B cell (primary cell): ENCODE measurements around the gene SH3TC1. TPM values are rescaled to one million over a fixed set of nuclear protein-coding genes. Genes with fewer than 3 reads are reported as not detected.

Experiments
- ATAC-seq: fragments of 200-7000 bp; cut with Tn5 transposase; one replicate; pipeline ENCODE4 v1.10.0; 2021; ENCODE audit warnings: low read depth, mild to moderate bottlenecking, moderate number of reproducible peaks, moderate library complexity
- CTCF ChIA-PET: fragments of 350-600 bp; sonication (Branson Sonifier 250); formaldehyde crosslinking; loops from one replicate; lab custom pipeline; 2021; ENCODE audit warnings: antibody characterized with exemption, inconsistent platforms; lab: Charles Lee
- POLR2A ChIA-PET: fragments of 350-600 bp; sonication (Branson Sonifier 250); formaldehyde crosslinking; loops from one replicate; lab custom pipeline; 2021; ENCODE audit warnings: antibody characterized with exemption; lab: Charles Lee
- DNase-seq: peaks from one replicate; pipeline ENCODE4 v3.0.0; 2013
- H2AFZ ChIP-seq: 2 replicates; pipeline ENCODE4 v1.6.1; 2012; ENCODE audit warnings: mild to moderate bottlenecking, low read depth, low read length; ENCODE audit not compliant: insufficient read depth, poor library complexity, severe bottlenecking
- H3K27ac ChIP-seq, 2 donors: 1 replicate in 1 of 2; 2 replicates in 1 of 2; pipeline ENCODE4 v1.5.1; 2012 to 2013; ENCODE audit warnings: low read length in 2 of 2, mild to moderate bottlenecking in 2 of 2, moderate library complexity in 1 of 2
- H3K27me3 ChIP-seq, 4 experiments: fragments of 200-600 bp in 1 of 4; sonication (generic) in 1 of 4; replicated peaks in 1 of 4; 1 replicate in 2 of 4; 2 replicates in 2 of 4; pipeline versions ENCODE4 v1.6.1 to v1.7.0; 2013 to 2016; ENCODE audit warnings: low read length in 3 of 4, mild to moderate bottlenecking in 2 of 4, mixed read lengths in 1 of 4, moderate library complexity in 1 of 4; ENCODE audit not compliant: insufficient read depth in 4 of 4, control insufficient read depth in 3 of 4; ENCODE audit errors: control extremely low read depth in 1 of 4
- H3K36me3 ChIP-seq, 2 experiments: replicated peaks in 1 of 2; 1 replicate in 1 of 2; 2 replicates in 1 of 2; pipeline versions ENCODE4 v1.6.1 to v1.7.1; 2013; ENCODE audit warnings: low read length in 1 of 2; ENCODE audit not compliant: insufficient read depth in 2 of 2, control insufficient read depth in 1 of 2; ENCODE audit errors: control extremely low read depth in 1 of 2, extremely low read depth in 1 of 2
- H3K4me1 ChIP-seq, 2 donors: fragments of 200-600 bp in 1 of 2; sonication (generic) in 1 of 2; 1 replicate in 1 of 2; 2 replicates in 1 of 2; pipeline versions ENCODE4 v1.5.1 to v1.6.1; 2013 to 2017; ENCODE audit warnings: low read length in 2 of 2; ENCODE audit not compliant: control insufficient read depth in 2 of 2, insufficient read depth in 2 of 2
- H3K4me2 ChIP-seq: replicated peaks from 2 replicates; pipeline ENCODE3; 2012; ENCODE audit warnings: mild to moderate bottlenecking, low read depth, low read length; ENCODE audit not compliant: poor library complexity, severe bottlenecking
- H3K4me3 ChIP-seq, 5 experiments: fragments of 200-600 bp in 1 of 5; sonication (generic) in 1 of 5; 1 replicate in 3 of 5; 2 replicates in 2 of 5; pipeline versions ENCODE4 v1.5.1 to v1.7.0; 2011 to 2016; ENCODE audit warnings: low read length in 4 of 5, mild to moderate bottlenecking in 4 of 5, low read depth in 2 of 5, control low read depth in 1 of 5, moderate library complexity in 1 of 5; ENCODE audit not compliant: insufficient read depth in 1 of 5; ENCODE audit errors: control extremely low read depth in 1 of 5, extremely low read depth in 1 of 5
- H3K79me2 ChIP-seq: fragments of 200-600 bp; sonication (generic); one replicate; pipeline ENCODE4 v1.6.0; 2016; ENCODE audit warnings: low read length; ENCODE audit not compliant: control insufficient read depth, insufficient read depth
- H3K9ac ChIP-seq: fragments of 200-600 bp; sonication (generic); 2 replicates; pipeline ENCODE4 v1.6.1; 2017; ENCODE audit warnings: mild to moderate bottlenecking, low read length, moderate library complexity
- H3K9me3 ChIP-seq, 3 donors: one replicate each; pipeline versions ENCODE4 v1.6.1 to v1.7.1; 2013; ENCODE audit warnings: low read length in 2 of 3; ENCODE audit not compliant: control insufficient read depth in 2 of 3, insufficient read depth in 1 of 3; ENCODE audit errors: control extremely low read depth in 1 of 3
- H4K20me1 ChIP-seq: 2 replicates; pipeline ENCODE4 v1.6.0; 2012; ENCODE audit warnings: mild to moderate bottlenecking, low read length; ENCODE audit not compliant: insufficient read depth, control insufficient read depth, poor library complexity, severe bottlenecking
- H3K27ac Mint-ChIP-seq: one replicate; pipeline ENCODE4 v1.8.0; 2021; ENCODE audit warnings: mixed read lengths
- H3K27me3 Mint-ChIP-seq: one replicate; pipeline ENCODE4 v1.8.0; 2021; ENCODE audit warnings: mixed read lengths
- H3K4me1 Mint-ChIP-seq: one replicate; pipeline ENCODE4 v1.8.0; 2021; ENCODE audit warnings: mixed read lengths
- H3K4me3 Mint-ChIP-seq: one replicate; pipeline ENCODE4 v1.8.0; 2021; ENCODE audit warnings: mixed read lengths
- H3K9me3 Mint-ChIP-seq: one replicate; pipeline ENCODE4 v1.8.0; 2022; ENCODE audit warnings: mixed read lengths; ENCODE audit not compliant: insufficient read depth
- EZH2 ChIP-seq: IDR thresholded peaks from 2 replicates; pipeline ENCODE4 v1.6.1; 2012; ENCODE audit warnings: borderline replicate concordance, low read depth, mild to moderate bottlenecking, moderate library complexity, low read length; ENCODE audit not compliant: insufficient read depth, poor library complexity, severe bottlenecking
- WGBS: methylation state at CpG from one replicate; pipeline ENCODE4 v1.1.5; 2013; ENCODE audit warnings: missing lambda C conversion rate; ENCODE audit not compliant: insufficient coverage; 5-methylcytosine and 5-hydroxymethylcytosine counted together
- intact Hi-C: fragments of 100-400 bp; cut with micrococcal nuclease; formaldehyde crosslinking; loops from one replicate; pipeline ENCODE4 v1.10.0; 2022
- polyA plus RNA-seq: library from polyadenylated mRNA; depleted of rRNA; stranded (reverse); fragments of >200 nt; gene quantifications from 2 replicates; pipeline ENCODE4 v1.2.3, GENCODE V29; 2012
- total RNA-seq, 2 donors: library from RNA; stranded (reverse); fragments of 120-200 nt in 1 of 2; gene quantifications; 1 replicate in 1 of 2; 2 replicates in 1 of 2; pipeline versions ENCODE4 v1.2.3 to v1.2.4, GENCODE V29; 2013 to 2022
- TF ChIP-seq, protein P1 (sequence below): fragments of 200-600 bp; IDR thresholded peaks from one replicate; pipeline ENCODE4 v1.8.0; 2022; ENCODE audit warnings: antibody characterized with exemption, mild to moderate bottlenecking

The SH3TC1 gene
- total and polyA plus RNA-seq, 2 donors (not counting 1 experiment from before 2014, with no cell fraction given), result 63.8 to 388 TPM

GRCh38 chr4:8158710-8159536 lies 40.2 kb upstream of the SH3TC1 start, which contains the start of gene ABLIM2:
Gene ABLIM2 (minus strand): TSS chr4:8158813. CDS start chr4:8158689, 124 bp downstream.
- Mint-ChIP-seq H3K27ac (peak within 1 kb of the TSS; percentile 87), H3K4me1 (peaks cover 44% of the 10 kb centered on the region), H3K27me3 (peaks cover 12% of the 10 kb centered on the region), H3K9me3 (no peaks in the 10 kb centered on the region), H3K4me3 (peak within 1 kb of the TSS; percentile 94)
- Histone ChIP-seq H3K4me3 (peak within 1 kb of the TSS; percentile 77 to 99 (median 95)), H3K9ac (peak within 1 kb of the TSS; percentile 93), H3K4me1 (peaks cover 44 to 59% of the 10 kb centered on the region in 2 donors), H3K27ac (peak within 1 kb of the TSS; percentile 35 to 41), H2AFZ (peak within 1 kb of the TSS; percentile 93), H3K79me2 (peaks cover 9% of the 10 kb centered on the region), H3K9me3 (peaks cover 0 to 15% (median 0%) of the 10 kb centered on the region in 3 donors), H3K36me3 (no peaks in the 10 kb centered on the region), H3K27me3 (peaks cover 0 to 19% (median 10%) of the 10 kb centered on the region in 4 experiments), H4K20me1 (peaks cover 5% of the 10 kb centered on the region), H3K4me2 (peak within 1 kb of the TSS; percentile 100)
- ChIA-PET POLR2A (interaction anchor here (0.6 to 3.0 kb wide), 9 partner anchors 14 to 70 kb away, joined by 3 to 26 read pairs (median 5); partner anchors contain the start of gene SH3TC1), CTCF (interaction anchor here (1.0 to 3.3 kb wide), 9 partner anchors 8 to 357 kb away, joined by 3 to 18 read pairs (median 4); partner anchors contain the start of gene SH3TC1)
- DNase-seq (peak; percentile 98), ATAC-seq (peak; percentile 91)
- WGBS, result 2% methylated on average over 96 of the region's 96 CpGs
- TF ChIP-seq, protein P1, sequence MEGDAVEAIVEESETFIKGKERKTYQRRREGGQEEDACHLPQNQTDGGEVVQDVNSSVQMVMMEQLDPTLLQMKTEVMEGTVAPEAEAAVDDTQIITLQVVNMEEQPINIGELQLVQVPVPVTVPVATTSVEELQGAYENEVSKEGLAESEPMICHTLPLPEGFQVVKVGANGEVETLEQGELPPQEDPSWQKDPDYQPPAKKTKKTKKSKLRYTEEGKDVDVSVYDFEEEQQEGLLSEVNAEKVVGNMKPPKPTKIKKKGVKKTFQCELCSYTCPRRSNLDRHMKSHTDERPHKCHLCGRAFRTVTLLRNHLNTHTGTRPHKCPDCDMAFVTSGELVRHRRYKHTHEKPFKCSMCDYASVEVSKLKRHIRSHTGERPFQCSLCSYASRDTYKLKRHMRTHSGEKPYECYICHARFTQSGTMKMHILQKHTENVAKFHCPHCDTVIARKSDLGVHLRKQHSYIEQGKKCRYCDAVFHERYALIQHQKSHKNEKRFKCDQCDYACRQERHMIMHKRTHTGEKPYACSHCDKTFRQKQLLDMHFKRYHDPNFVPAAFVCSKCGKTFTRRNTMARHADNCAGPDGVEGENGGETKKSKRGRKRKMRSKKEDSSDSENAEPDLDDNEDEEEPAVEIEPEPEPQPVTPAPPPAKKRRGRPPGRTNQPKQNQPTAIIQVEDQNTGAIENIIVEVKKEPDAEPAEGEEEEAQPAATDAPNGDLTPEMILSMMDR, result no peak
- no peak for TF ChIP-seq EZH2
- intact Hi-C loops, result loop anchor here (1.0 to 2.0 kb wide), 5 partner anchors 13 to 281 kb away; partner anchors contain the start of genes ACOX3 and TRMT44
